ENCODE results near the gene TNS3. TPM values are rescaled to one million over a fixed set of nuclear protein-coding genes. Genes with fewer than 3 reads are reported as not detected.

Gene TNS3
- total RNA-seq, 1 experiment from 2014 or later = 9.5 TPM

DNA sequence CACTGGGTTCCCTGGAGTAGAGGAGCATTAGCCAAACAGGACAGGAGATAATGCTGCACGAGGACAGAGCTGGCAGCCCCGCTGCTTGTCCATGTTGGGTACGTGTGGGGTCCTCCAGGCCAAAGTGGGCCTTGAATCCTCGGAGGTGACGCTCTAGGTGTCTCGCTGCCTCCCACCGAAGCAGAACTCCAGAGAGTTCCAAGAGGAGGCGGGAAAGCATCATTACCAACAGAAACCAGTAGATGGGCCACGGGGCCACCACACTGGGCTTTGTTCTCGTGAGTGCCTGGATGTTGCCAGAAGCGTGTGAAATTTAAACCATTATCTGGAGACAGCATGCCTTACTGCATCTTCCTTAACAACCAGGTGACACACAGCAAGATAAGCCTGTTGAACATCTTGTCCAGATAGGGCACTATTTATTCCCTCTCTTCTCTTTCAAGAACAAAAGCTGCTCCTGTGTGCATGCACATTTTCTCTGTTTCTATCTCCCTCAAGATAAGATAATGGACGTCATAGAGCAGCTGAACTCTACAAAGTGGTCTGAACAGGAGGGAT is 56.8 kb downstream of the TNS3 start:
- H3K27ac Mint-ChIP-seq = no peak overlapping the region
- H3K4me2 ChIP-seq (ENCODE audit: insufficient read depth, insufficient read length, low read length) = no peak overlapping the region
- H2BK15ac ChIP-seq (ENCODE audit: low read depth, low read length) = no peak overlapping the region
- peaks cover 2% of the 10 kb centered on the region; the same call in 1 of the 2 replicates for H3K27me3 Mint-ChIP-seq (ENCODE audit: low read depth)
- H4K5ac ChIP-seq (ENCODE audit: insufficient read length, low read depth, low read length) = no peak overlapping the region
- H3K4me1 Mint-ChIP-seq = peaks cover 16 to 32% of the 10 kb centered on the region in 2 experiments
- TF ChIP-seq, protein P1, sequence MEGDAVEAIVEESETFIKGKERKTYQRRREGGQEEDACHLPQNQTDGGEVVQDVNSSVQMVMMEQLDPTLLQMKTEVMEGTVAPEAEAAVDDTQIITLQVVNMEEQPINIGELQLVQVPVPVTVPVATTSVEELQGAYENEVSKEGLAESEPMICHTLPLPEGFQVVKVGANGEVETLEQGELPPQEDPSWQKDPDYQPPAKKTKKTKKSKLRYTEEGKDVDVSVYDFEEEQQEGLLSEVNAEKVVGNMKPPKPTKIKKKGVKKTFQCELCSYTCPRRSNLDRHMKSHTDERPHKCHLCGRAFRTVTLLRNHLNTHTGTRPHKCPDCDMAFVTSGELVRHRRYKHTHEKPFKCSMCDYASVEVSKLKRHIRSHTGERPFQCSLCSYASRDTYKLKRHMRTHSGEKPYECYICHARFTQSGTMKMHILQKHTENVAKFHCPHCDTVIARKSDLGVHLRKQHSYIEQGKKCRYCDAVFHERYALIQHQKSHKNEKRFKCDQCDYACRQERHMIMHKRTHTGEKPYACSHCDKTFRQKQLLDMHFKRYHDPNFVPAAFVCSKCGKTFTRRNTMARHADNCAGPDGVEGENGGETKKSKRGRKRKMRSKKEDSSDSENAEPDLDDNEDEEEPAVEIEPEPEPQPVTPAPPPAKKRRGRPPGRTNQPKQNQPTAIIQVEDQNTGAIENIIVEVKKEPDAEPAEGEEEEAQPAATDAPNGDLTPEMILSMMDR (conservative IDR thresholded peaks at IDR 0.05) = no peak
- H3K23me2 ChIP-seq (ENCODE audit: insufficient read length, low read depth, low read length, poor library complexity, severe bottlenecking) = no peaks in the 10 kb centered on the region
- no peaks in the 10 kb centered on the region for H4K20me1 ChIP-seq (ENCODE audit: control insufficient read depth, insufficient read depth, insufficient read length)
- H3K79me1 ChIP-seq (ENCODE audit: insufficient read depth, low read depth, low read length, poor library complexity, severe bottlenecking) = no peaks in the 10 kb centered on the region
- no peak overlapping the region for H2AFZ ChIP-seq (ENCODE audit: low read length)
- H3K18ac ChIP-seq (ENCODE audit: insufficient read length, low read depth, low read length) = no peak overlapping the region
- no peak overlapping the region for H2BK5ac ChIP-seq (ENCODE audit: insufficient read length, low read length)
- H3K36me3 Mint-ChIP-seq (ENCODE audit: insufficient read depth in 1 of 3, low read depth in 3 of 3) = peaks cover 5 to 22% (median 18%) of the 10 kb centered on the region in 3 experiments; a peak in 6 of 7 replicates
- no peak overlapping the region for H3T11ph ChIP-seq (ENCODE audit: low read length)
- H3K14ac ChIP-seq (ENCODE audit: insufficient read depth, low read length) = no peak overlapping the region
- H3K4me1 ChIP-seq (ENCODE audit: insufficient read depth, low read length) = peaks cover 6% of the 10 kb centered on the region; the same call in 1 of the 2 replicates
- no peak overlapping the region for H4K8ac ChIP-seq (replicated peaks; ENCODE audit: insufficient read length, low read depth, low read length)
- no peak overlapping the region for H2BK20ac ChIP-seq (ENCODE audit: low read depth, low read length, poor library complexity, severe bottlenecking)
- no peak overlapping the region for H2AK5ac ChIP-seq (ENCODE audit: insufficient read length, low read length)
- H2BK12ac ChIP-seq (ENCODE audit: insufficient read length, low read depth, low read length) = no peak overlapping the region
- H3K23ac ChIP-seq (ENCODE audit: insufficient read length, low read depth, low read length) = no peak overlapping the region
- no peak overlapping the region for H2BK120ac ChIP-seq (ENCODE audit: low read depth, low read length, poor library complexity, severe bottlenecking)
- H3K9me3 Mint-ChIP-seq = no peaks in the 10 kb centered on the region; a peak in 1 of 5 replicates
- H3K79me2 ChIP-seq (ENCODE audit: insufficient read depth, low read length) = no peaks in the 10 kb centered on the region
- WGBS (ENCODE audit: extremely low coverage, insufficient read length, low lambda C conversion rate) = no CpG with 5 or more reads among the region's 12 CpGs
- H3K27ac ChIP-seq (ENCODE audit: insufficient read length, low read depth, low read length) = no peak overlapping the region
- H3K9ac ChIP-seq (ENCODE audit: extremely low read depth, insufficient read length, low read length) = no peak overlapping the region
- no peak overlapping the region for H3K56ac ChIP-seq (ENCODE audit: insufficient read length, low read depth, low read length)
- H4K91ac ChIP-seq (ENCODE audit: insufficient read length, low read depth, low read length) = no peak overlapping the region
- no peaks in the 10 kb centered on the region for H3K9me3 ChIP-seq (ENCODE audit: control insufficient read depth, low read depth, low read length)
- DNase-seq = no peak
- H3K4me3 Mint-ChIP-seq = no peak overlapping the region
- H3K4ac ChIP-seq (ENCODE audit: low read depth, low read length) = no peak overlapping the region
- H3K27me3 ChIP-seq (ENCODE audit: insufficient read depth, low read length) = no peaks in the 10 kb centered on the region
